NCI-H510A (cell line): ENCODE measurements around the gene MIEF2.
"Not testable (repeated sequence)": the region's sequence is repeated elsewhere in the genome, so short reads cannot be mapped to it uniquely, and the experiment has no call there.

Experiments
- DNase-seq: peaks from one replicate; lab custom pipeline; 2025; lab: John Stamatoyannopoulos, UW

Gene MIEF2

GRCh38 chr17:18260332-18261145 is at the start of gene MIEF2:
TSS of gene MIEF2 (plus strand) at chr17:18260662. CDS start at chr17:18262721, 2,059 bp downstream.
- DNase-seq, result peak; percentile 94

DNA sequence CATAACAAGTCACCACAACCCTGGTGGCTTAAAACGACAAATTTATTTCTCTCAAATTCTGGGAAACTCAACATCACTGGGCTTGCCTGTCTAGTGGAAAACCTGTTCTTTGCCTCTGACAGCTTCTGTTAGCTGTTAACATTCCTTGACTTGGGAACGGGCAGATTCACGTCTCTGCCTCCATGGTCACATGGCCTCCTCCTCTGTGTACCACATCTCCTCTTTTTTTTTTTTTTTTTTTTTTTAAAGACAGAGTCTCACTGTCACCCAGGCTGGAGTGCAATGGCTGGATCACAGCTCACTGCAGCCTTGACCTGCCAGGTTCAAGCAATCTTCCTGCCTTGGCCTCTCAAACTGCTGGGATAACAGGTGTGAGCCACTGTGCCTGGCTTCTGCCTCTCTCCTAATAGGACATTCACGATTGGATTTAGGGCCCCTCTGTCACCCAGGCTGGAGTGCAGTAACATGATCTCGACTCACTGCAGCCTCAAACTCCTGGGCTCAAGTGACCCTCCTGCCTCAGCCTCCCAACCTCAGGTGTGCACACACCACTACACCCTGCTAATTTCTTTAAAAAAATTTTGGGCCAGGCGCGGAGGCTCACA is 46.7 kb upstream of the MIEF2 start:
- no peak for DNase-seq

GRCh38 chr17:18216906-18217305 is 43.6 kb upstream of the MIEF2 start:
- DNase-seq, result not testable (repeated sequence)

GRCh38 chr17:18217412-18218015 is 42.9 kb upstream of the MIEF2 start:
- no peak for DNase-seq

DNA sequence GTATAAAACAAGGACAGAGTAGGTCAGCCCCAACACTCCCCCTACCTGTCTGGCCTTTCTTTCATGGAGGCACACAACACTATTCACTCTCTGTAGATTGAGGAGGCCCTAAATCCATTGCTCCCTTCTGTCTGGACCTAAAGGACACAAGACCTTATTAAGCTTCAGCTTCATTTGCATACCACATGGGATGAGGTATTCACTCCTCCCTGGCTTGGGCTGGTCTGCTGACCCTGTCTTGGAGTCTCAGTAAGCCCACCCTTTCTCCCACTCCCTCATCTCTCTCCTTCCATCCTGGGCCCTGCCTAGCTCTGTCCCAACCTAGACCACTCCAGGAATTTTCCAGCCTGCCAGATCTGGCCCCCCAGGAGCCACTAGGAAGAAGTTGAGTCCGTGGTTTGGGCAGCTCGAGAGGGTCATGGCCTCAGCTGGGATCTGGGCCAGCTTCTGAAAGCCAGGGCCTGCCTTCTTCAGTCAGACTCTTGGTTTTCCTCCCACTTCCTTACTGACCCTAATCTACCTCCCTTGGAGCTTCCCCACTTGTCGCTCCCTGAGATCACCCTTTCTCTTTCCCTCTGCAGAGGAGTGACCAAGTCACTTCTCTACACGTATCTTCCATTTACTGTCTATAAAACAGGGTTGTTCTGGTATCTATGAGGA is 41.6 kb upstream of the MIEF2 start:
- DNase-seq, result no peak

DNA sequence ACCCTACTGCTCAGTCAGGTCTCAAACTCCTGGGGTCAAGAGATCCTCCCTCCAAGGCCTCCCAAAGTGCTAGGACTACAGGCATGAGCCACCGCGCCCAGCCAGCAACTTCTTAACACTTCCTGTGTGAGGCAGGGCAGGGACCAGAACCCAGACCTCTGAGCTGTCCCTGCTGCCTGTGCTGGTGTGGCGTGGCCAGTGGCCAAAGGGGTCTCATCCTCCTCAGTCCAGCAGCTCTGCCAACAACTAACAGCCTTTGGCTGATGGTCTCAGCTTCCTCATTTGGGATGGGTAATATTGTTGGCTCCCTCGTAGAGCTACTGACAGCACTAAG is 36.4 kb upstream of the MIEF2 start:
- no peak for DNase-seq

DNA sequence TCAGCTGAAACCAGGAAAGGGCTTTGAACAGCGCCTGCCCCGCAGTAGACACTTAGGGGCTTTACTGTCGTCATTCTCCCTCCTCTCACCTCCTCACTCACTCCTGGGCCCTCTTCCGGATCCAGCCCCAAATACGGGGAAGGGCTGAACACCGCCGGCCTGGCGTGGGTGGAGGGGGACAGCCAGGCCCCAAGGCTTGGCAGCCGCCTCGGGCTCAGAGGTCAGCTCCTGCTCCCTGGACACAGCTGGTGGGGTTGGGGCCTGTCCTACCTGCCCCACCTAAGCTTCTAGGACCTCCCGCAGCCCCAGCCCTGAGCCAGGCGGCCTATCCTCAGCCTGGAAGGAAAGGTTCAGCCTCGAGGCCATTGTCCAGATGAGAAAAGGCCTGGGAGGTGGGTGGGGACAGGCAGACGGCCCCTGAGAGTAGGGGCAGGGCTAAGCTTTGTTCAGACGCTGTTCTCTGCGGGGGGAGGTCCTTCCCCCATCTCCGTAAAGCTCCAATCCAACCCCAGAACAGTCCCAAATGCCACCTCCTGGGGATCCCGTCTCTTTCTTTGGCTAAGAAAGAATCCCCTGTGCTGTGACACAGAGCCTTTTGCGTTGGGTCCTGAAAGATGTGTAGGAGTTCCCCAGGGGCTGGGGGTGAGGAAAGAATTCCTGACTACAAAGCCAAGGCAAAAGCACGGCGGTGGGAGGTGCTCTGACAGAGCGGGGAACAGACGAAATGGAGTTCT is 35.9 kb upstream of the MIEF2 start:
- DNase-seq, result no peak

GRCh38 chr17:18225121-18225641 is 35.3 kb upstream of the MIEF2 start, which contains the start of gene LLGL1:
TSS of gene LLGL1 (plus strand) at chr17:18225635. CDS start at chr17:18225683, 48 bp downstream.
- peak; percentile 92 for DNase-seq

DNA sequence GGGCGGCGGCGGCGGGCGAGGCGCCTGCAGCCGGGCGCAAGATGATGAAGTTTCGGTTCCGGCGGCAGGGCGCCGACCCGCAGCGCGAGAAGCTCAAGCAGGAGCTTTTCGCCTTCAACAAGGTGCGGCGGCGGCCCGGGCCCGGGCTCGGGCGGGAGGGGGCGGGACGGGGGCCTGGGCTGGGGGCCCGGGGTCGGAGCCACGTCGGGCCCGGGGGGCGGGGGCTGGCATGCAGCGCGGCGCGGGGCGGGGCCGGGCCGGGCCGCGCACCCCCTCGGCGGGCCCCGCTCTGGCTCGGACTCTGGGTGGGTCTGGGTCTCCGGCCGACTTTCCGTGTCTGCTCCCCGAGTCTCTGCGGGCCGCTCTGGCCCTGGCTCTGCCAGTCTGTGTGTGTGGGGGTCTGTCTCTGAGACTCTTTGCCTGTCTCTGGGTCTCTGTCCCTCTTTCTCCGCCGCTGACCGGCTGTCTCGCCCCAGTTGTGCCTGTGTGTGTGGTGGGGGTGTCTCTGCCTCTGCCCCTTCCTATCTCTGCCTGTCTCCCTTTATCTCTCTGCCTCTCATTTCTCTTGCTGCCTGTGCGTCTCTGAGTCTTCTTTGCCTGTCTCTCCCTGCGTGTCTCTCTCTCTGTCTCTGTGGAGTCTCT is 34.7 kb upstream of the MIEF2 start:
- DNase-seq, result no peak

GRCh38 chr17:18226284-18226945 is 34.0 kb upstream of the MIEF2 start:
- DNase-seq, result no peak

- no peak for DNase-seq
Observed at GRCh38 chr17:18227635-18228034, 32.8 kb upstream of the MIEF2 start.

DNA sequence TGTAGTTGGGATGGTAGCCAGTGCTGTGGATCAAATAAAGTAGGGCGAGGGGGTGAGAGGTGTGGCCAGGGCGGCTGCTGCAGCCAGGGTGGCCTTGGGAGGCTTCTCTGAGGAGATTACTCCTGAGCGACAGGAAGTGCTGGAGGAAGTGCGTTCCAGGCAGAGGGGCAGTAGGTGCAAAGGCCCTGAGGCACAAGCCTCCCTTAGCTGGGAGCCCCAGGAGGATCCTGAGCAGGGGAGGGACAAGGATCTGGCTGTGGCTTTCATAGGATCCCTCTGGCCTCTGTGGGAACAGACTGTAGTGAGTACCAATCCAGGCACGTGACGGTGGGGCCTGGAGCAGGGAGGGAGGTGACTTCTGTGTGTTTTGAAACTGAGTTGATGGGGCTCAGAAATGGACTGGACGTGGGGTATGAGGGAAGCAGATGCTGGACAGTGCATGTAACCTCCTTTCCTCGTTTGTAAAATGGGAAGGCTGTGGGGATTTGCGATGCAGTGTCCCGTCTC is 32.2 kb upstream of the MIEF2 start:
- DNase-seq, result no peak

- no peak for DNase-seq
Observed at GRCh38 chr17:18229254-18229653, 31.2 kb upstream of the MIEF2 start.

DNA sequence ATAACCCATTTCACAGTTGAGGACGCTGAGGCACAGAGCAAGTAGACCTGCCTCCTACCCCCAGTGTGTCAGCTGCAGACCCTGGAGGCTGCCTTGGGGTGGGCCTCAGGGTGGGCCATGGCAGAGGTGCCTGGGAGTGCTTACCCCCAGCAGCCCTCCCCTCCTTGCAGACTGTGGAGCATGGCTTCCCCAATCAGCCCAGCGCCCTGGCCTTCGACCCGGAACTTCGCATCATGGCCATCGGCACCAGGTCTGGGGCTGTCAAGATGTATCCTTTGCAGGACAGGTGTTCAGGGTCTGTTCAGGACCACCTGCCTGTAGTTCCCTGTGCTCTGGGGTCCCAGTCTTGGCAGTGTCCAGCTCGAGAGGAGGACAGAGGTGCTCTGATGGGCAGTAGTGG is 30.7 kb upstream of the MIEF2 start:
- no peak for DNase-seq

DNA sequence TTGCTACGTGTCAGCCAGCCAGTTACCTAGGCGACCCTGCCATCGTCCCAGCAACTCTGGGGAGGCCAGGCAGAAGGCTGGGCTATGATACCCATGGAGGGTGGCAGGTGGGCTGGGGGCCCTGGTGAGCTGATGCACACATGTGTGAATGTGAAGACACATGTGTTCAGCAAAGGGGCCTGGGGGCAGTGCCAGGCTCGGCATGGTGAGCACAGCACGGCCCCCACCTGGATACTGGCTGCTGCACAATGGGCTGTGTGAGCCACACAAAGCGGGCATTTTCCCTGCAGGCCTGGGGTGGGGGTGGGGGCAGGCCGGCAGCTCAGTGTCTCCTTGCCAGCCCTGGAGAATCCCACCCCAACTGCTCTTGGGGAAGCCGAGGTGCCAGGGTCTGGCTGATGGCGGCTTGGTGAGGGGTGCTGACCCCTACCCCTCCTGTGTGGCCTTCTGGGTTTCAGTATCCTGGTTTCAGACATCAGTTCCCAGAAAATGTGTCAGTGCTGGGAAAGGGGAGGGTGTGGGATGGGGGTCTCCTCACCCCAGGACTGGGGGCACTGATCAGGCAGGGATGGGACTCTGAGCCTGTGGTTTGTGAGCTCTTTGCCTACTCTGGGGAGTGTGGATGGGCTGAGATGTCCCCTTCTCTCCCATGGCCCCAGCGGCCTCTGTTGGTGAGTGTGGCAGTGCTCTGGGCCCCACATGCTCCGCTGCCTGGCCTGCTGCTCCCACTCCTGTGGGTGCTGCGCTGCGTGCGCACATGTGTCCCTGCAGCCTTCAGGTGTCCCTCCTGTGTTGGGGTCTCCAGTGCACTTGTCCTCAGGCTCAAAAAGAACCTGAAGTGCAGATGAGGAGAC is 29.9 kb upstream of the MIEF2 start:
- DNase-seq, result no peak

- DNase-seq, result no peak
Observed at GRCh38 chr17:18231164-18231563, 29.3 kb upstream of the MIEF2 start.

- DNase-seq, result no peak
Observed at GRCh38 chr17:18233803-18234518, 26.5 kb upstream of the MIEF2 start.

- no peak for DNase-seq
Observed at GRCh38 chr17:18234853-18235380, 25.5 kb upstream of the MIEF2 start.
